Heart left ventricle (tissue), 13 donors: ENCODE results near the gene CALR.

Experiments
- CTCF ChIP-seq, 12 donors: fragments of 200-600 bp; sonication (generic) in 4 of 12; IDR thresholded peaks; one replicate each; pipeline versions ENCODE4 v1.5.0 to v1.8.0; 2018 to 2022; ENCODE audit warnings: antibody characterized with exemption in 12 of 12, mild to moderate bottlenecking in 5 of 12
- POLR2A ChIP-seq, 2 donors: fragments of 450-650 bp; IDR thresholded peaks; one replicate each; pipeline ENCODE4 v1.6.1; 2017; ENCODE audit warnings: antibody characterized with exemption in 2 of 2, mild to moderate bottlenecking in 2 of 2, moderate library complexity in 2 of 2
- donor health status: ischemic (EF 13 %, LVEDD 7.1; RV severe dilation, severe dysfunction).
- donor health status: DM: no; HTN: yes; CAD: no.
- donor health status: DM: no; HTN: no; CAD: no.
- donor health status: ischemic (EF 25% LVEDD 6.9; RV normal size, moderate dysfunction).
- donor health status: ischemic (EF 25% LVEDD 5.7; RV mildly dilated, moderate dysfunction).
- donor health status: ischemic (EF 35%, LVEDD 5.7; RV mildly dilated, moderate dysfunction).
- donor health status: nonischemic (EF 11% LVEDD 7.7; RV severe dilation, severe dysfunction).
- donor health status: DM: yes; HTN: yes; CAD: no.
- donor health status: PGD.
- donor health status: ischemic (EF 29% LVEDD 5.4; RV normal size, mild dysfunction).
- donor health status: nonischemic (EF 23%, LVEDD 6.1; RV moderate dilation, normal function).

- TF ChIP-seq CTCF (IDR thresholded peaks at IDR 0.05) (no peak), POLR2A (IDR thresholded peaks at IDR 0.05) (no peak)
Observed at GRCh38 chr19:12982648-12983047, 44.2 kb downstream of the CALR start.
